ENCODE data around the gene ARL1. TPM values are rescaled to one million over a fixed set of nuclear protein-coding genes. Genes with fewer than 3 reads are reported as not detected.

The ARL1 gene
- total and polyA plus RNA-seq, 8 donors = 90.3 to 124 (median 106) TPM

DNA sequence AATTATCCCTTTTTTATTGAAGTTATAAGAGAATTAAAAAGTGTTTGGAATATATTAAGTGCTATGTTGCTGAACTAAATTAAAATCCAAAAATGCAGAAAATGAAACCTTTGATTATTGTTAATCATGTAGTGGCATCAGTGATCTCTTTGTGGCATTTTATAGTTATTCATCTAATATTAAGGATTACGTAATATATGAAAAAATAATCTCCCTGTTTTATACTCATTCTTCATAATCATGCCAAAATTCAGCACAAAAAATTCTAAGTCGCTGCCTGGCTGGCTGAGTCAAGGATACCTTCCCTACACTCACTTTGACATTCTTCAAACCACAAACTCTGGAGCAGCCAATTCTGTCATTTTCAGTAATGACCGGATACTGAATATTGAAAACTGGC lies 63.7 kb downstream of the ARL1 start:
- DNase-seq = no peak
- Histone ChIP-seq H3K4me3 (no peak overlapping the region), H3K4me1 (no peaks in the 10 kb centered on the region), H3K9me3 (no peaks in the 10 kb centered on the region), H3K36me3 (peaks cover 0 to 95% of the 10 kb centered on the region in 2 donors), H3K27ac (no peak overlapping the region), H3K27me3 (no peaks in the 10 kb centered on the region)
- TF ChIP-seq, protein P1, sequence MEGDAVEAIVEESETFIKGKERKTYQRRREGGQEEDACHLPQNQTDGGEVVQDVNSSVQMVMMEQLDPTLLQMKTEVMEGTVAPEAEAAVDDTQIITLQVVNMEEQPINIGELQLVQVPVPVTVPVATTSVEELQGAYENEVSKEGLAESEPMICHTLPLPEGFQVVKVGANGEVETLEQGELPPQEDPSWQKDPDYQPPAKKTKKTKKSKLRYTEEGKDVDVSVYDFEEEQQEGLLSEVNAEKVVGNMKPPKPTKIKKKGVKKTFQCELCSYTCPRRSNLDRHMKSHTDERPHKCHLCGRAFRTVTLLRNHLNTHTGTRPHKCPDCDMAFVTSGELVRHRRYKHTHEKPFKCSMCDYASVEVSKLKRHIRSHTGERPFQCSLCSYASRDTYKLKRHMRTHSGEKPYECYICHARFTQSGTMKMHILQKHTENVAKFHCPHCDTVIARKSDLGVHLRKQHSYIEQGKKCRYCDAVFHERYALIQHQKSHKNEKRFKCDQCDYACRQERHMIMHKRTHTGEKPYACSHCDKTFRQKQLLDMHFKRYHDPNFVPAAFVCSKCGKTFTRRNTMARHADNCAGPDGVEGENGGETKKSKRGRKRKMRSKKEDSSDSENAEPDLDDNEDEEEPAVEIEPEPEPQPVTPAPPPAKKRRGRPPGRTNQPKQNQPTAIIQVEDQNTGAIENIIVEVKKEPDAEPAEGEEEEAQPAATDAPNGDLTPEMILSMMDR (IDR thresholded peaks at IDR 0.05) = no peak
- intact Hi-C loops (cut with DNase I) = no loop called here
- no peak for ATAC-seq

Other genes starting within 250 kb of the ARL1 start
- gene SLC5A8, start 197.5 kb downstream of the ARL1 start, total RNA-seq = 1 to 10 TPM; 1.0 to 5.5 TPM
- gene SLC5A8, start 197.5 kb downstream of the ARL1 start, polyA plus RNA-seq (ENCODE audit: insufficient read length in 6 of 6) = under 1 TPM in 4 of 6 donors, not detected in 2; 0.04 to 0.23 (median 0.09) TPM
- gene UTP20, start 127.7 kb downstream of the ARL1 start, total RNA-seq = 10 to 100 TPM; 13.1 to 19.4 TPM
- 10 to 100 TPM; 16.5 to 18.4 (median 17.1) TPM for gene UTP20, start 127.7 kb downstream of the ARL1 start, polyA plus RNA-seq (ENCODE audit: insufficient read length in 6 of 6)
- under 1 TPM in 1 of 2 donors, not detected in 1; 0.39 TPM for gene SPIC, start 67.6 kb upstream of the ARL1 start, total RNA-seq
- not detected for gene SPIC, start 67.6 kb upstream of the ARL1 start, polyA plus RNA-seq (ENCODE audit: insufficient read length in 6 of 6)
- under 1 TPM; 0.06 to 0.24 TPM for gene MYBPC1, start 187.2 kb upstream of the ARL1 start, total RNA-seq
- gene MYBPC1, start 187.2 kb upstream of the ARL1 start, polyA plus RNA-seq (ENCODE audit: insufficient read length in 6 of 6) = under 1 TPM in 3 of 6 donors, not detected in 3; 0.10 to 0.20 (median 0.17) TPM